GM18519 (cell line): Measurements from ENCODE around the gene VMP1.
"Not testable (repeated sequence)": the region's sequence is repeated elsewhere in the genome, so short reads cannot be mapped to it uniquely, and the experiment has no call there.

ENCODE experiments used
- ATAC-seq: cut with Tn5 transposase; IDR thresholded peaks from one replicate; pipeline ENCODE4 v1.9.1; 2021; ENCODE audit warnings: mild to moderate bottlenecking, moderate library complexity; ENCODE audit not compliant: unreplicated experiment, low FRiP score

VMP1 gene

DNA sequence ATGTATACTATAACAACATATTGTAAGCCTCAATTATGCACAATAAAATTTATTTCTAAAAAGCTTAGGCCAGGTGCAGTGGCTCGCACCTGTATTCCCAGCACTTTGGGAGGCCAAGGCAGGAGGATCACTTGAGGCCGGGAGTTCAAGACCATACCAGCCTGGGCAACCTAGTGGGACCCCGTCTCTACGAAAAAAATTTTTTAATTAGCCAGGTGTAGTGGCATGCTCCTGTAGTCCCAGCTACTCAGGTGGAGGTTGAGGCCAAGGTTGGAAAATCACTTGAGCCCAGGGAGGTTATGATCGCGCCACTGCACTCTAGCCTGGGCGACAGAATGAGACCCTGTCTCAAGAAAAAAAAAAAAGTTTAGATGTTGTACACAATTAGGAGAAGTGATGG, 45.5 kb downstream of the VMP1 start:
- no peak for ATAC-seq

DNA sequence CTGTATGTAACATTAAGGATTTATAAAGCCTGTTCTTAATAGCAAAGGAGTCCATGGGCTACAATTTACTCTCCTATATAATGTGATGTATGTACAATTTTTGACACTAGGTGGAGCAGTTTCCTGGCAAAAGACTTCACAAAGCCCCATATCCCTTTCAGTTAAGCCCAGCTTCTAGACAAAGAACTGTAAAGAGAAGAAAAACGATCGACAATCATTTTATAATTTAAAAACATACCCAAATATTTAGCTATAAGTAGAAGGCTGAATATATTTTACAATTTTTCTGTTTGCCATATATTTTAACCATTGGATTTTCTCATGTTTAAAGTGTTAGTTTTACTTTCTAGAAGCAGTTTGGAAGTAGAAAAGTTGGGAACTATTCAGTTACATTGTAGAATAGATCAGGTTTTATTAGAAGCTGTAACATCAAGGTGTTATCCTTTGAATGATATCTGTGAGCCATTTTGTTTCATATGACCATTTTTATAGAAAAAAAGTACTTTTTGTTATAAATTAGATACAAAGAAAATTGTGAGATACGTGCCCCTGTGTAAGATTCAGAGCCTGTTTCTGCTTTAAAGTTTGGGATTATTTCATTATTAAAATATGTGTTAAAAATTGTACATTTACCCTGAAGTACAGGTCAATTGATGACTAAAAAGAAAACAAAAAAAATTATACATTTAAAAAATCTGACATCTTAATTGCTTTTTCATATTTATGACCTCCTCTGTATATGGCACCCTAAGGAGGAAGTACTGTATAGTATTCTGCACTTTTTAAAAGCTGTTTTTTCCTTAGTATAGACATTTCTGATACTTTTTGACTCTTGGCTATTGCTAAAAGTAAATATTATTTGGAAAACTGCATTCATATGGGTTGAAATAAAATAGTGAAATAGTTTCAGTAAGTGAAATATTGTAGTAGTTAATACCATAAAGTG, 46.3 kb downstream of the VMP1 start:
- ATAC-seq, result no peak

DNA sequence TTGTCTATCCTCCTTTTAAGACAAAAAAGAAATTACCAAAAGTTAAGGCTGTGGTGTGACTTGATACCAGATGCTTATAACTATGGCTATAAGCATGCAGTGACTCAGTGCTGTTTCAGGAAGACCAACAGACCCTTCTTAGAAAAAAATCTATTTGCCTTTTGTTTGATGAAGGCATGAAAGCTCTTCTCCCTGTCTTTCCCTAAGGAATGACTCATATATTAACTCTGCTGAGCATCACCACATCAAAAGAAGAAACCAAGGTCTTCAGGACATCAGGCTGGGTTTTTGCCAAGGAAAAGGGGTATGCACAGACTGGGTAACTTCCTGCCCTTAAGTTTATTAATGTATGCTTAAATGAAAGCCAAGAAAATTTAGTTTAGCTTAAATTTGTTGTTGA, 47.1 kb downstream of the VMP1 start:
- ATAC-seq, result no peak

DNA sequence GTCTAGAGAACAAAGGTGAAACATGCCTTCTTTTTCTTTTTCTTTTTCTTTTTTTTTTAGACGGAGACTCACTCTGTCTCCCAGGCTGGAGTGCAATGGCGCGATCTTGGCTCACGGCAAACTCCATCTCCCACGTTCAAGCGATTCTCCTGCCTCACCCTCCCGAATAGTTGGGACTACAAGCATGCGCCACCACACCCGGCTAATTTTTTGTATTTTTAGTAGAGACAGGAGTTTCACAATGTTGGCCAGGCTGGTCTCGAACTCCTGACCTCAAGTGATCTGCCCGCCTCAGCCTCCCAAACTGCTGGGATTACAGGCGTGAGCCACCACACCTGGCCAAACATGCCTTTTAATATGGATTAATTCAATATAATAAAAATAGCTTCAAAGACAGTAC, 47.6 kb downstream of the VMP1 start:
- not testable (repeated sequence) for ATAC-seq

DNA sequence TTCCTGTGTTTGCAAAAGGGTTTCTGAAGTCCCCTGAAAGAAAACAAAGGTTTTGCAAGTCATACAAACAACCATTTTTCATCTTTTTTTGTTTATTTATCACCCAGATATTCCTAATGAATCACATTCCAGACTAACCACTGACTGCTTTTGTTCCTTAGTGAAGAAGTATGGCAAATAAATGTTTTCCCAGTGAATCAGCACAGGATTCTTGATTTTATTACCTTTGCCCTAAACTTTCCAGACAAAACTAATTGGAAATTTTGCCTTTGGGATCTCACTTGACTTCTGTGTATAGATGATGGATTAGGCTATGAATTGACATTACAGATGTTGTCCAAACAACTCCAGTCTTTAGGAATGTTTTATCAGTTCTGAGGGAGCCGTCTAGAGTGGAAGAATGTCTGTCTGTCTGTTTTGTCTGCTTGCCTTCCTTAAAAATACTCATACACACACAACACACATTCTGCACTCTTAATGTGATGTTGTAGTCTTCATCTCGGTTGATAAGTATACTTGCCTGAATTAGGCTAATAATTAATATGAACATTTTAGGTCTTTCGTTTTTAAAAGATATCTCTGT, 48.9 kb downstream of the VMP1 start:
- ATAC-seq, result no peak

DNA sequence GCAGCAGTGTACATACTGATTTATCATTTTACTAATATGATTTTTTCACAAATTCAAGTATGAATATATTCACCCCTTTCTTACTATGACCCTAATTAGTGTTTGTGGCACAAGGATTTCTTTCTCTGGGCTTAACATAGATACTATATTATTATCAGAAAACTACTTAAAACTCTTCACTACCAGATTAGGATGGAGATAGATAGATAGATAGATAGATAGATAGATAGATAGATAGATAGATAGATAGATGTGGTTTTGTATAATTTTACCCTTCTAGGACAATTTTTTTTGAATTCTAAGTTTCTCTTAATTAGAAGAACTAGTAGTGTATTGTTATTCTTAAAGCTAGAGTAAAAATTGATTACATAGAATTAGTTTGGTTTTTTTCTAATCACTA, 49.6 kb downstream of the VMP1 start:
- ATAC-seq, result no peak

DNA sequence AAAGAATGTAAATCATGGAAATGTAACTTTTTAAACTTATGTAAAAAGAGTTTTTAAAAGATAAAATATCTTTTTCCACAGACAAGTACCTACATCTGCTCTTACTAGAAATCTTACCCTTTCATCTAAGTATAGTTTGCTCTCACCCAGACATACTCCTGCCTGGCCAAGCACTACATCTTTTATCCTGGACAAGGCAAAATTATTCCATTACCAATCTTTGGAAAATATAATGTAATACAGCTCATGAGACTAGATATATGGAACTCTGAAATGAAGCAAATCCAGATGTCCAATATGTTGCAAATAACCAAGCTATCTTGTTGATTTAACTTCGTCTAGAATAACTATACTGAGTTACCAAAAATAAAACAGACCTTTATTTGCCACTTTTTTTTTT, 50.0 kb downstream of the VMP1 start:
- no peak for ATAC-seq

DNA sequence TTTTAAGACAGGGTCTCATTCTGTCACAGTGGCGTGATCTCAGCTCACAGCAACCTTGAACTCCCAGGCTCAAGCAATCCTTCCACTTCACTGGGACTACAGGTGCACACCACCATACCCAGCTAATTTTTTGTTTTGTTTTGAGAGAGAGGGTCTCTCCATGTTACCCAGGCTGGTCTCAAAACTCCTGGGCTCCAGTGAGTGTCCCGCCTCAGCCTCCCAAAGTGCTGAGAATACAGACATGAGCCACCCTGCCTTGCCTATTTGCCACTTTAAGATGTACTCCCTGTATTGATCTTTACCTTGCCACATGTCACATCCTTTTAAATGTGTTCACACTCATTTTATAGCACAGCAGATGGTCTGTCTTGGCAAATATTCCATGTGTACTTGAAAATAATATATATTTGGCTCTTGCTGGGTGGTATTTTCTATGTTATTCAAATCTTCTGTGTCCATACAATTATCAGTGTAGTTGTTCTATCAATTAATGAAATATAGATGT, 50.5 kb downstream of the VMP1 start:
- ATAC-seq, result no peak

DNA sequence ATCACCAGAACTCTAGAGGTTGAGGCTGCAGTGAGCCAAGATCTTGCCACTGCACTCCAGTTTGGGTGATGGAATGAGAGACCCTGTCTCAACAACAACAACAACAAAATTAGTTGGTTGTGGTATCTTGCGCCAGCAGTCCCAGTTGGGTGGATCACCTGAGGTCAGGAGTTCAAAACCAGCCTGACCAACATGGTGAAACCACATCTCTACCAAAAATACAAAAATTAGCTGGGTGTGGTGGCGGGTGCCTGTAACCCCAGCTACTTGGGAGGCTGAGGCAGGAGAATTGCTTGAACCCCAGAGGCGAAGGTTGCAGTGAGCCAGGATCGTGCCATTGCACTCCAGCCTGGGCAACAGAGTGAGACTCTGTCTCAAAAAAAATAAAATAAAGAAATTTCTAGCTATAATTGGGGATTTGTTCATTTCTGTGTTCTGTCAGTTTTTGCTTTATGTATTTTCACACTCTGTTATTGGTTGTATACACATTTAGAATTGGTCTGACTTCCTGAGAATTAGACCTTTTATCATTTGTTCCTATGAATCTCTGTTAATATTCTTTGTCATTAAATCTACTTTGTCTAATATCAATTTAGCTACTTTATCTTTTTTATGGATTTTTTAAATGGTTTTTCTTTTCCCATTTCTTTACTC, 51.7 kb downstream of the VMP1 start:
- ATAC-seq, result not testable (repeated sequence)

DNA sequence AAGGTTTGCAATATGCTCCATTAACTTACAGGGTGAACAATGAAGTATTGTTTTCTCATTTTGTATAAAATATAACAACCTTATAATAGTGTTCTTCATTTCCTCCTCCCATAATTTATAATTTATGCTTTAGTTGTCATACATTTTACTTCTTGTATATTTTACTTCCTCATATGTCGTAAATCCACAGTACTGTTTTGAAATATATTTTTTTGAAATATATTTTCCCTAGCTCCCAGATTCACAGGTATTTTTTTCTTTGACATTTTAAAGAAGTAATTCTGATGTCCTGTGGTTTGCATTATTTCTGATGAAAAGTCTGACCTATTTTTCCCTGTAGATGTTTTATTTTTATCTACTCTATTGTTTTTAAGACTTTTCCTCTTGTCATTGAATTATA, 52.7 kb downstream of the VMP1 start:
- no peak for ATAC-seq

DNA sequence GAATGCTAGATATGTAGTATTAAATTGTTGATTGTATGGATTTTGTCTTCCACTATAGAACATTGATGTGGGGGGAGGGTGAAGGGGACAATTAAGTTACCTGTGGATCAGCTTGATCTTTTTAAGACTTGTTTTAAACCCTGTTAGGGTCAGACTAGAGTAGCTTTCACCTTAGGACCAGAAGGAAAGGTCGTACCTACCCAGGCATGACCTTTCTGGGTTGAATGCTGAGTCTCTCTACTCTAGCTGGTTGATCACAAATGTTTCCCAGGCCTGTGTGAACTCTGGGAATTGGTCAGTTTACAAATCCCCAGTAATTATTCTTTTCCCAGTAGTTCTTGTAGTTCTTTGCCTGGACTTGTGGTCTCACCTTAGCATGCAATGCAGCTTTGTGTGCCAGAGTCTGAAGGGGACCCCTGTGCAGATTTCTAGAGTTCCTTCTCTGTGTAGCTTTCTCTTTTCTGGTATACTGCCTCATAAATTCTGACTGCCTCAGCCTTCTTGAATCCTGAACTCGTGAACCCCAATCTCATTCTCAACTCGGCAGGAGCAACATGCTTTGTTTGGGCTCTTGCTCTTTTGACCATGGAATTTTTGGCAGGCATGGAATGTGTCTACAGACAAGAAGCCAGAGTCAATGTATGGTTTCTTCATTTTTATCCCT, 54.1 kb downstream of the VMP1 start:
- ATAC-seq, result no peak

DNA sequence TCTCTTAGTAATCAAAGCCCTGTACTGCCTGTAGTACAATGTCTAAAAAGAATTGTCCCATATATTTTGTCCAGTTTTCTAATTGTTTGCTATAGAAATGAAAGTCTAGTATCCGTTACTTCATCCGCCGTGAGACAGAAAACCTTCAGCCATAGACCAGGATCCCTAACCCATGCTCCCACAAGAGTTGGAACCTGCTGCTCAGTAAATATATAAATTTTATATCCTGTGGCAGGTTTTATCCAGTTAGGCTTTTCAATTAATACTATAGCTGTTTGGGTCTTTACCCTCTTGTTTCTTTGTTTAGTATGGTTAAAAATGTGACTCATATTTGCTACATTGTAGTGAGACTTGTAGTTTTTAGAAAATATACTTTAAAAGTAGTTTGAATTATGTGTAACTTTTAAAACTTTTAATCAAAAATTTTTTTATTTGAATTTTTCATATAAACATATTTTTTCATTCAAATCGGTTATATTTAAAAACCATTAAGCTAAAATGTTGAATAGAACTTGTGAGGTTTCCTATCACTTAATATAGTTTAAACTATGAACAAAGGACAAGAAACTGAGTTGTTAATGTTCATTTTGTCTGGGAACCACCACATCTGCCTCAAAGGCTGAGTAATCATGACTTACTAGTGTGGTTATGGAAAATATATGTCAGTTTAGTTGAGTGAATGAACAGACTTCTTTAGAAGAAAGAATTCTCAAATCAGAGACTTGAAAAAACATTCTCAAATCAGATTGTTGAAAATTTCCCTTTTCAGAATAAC, 54.8 kb downstream of the VMP1 start:
- ATAC-seq, result no peak

DNA sequence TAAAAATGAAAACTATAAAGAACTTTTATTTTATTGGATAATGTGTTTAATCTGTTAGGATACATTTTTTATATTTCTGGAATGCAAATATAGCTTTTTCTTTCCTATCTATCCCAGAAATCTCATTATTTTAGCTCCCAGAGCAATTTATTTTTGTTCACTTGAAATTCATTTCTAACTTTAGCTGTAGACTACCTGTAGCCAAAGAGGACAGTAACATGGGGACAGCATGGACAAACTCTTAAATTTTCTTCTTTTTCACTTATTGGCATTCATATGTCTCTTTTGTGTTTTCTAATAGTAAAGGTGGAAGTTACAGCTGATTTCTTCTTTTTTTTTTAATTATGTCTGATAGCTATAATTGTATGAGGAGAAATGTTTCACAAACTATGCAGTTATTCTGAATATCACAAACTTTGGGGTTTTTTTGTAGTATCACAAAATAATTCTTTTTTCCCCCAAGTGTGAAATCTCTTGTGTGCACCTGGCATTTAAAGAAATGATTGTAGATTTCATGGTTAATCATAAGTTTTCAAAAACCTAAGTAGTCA, 55.4 kb downstream of the VMP1 start:
- ATAC-seq, result no peak

DNA sequence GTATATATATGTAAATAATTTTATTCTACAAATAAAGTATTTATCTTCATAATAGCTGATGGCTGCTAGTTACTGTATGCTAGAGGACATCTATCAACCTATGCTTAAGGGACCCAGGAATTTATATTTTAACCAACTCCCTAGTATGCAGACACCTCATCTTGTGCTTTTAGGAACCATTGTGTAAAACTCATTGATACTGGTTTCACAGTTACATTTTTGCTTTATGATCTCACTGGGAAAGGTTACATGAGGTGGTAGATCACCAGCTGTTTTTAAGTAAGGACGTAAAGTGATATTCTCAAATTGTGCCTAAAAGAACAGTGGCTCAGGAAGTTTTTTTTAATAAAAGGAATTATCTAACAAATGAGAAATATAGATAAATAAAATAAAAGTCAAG, 56.4 kb downstream of the VMP1 start:
- no peak for ATAC-seq

DNA sequence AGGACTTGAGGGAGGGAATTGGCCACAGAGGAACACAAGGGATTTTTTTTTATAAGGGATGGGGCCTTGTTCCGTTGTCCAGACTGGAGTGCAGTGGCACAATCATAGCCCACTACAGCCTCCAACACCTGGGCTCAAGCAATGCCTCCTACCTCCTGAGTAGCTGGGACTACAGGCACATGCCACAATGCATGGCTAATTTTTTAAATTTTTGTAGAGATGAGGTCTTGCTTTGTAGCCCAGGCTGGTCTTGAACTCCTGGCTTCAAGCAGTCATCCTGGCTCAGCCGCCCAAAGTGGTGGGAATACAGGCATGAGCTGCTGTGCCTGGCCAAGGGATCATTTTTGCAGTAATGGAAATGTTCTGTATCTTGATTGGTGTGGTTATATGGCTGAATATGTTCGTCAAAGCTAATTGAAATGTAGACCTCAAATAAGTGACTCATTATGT, 56.9 kb downstream of the VMP1 start:
- no peak for ATAC-seq

DNA sequence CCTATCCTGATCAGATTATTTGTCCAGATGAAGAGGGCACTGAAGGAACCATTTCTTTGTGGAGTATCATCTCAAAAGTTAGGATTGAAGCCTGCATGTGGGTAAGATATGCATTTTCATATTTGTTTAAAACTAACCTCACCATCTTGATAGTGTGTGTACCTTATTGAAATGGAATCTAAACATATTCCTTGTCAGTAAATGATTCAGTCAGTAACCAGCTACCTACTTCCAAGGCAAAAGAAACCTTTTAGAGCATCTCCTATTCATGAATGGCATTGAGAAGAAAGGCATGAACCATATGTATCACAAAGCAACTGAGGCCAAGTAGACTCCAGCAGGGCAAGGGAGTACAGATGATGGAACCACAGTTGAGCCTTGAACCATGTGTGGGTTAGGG, 57.6 kb downstream of the VMP1 start:
- ATAC-seq, result no peak

DNA sequence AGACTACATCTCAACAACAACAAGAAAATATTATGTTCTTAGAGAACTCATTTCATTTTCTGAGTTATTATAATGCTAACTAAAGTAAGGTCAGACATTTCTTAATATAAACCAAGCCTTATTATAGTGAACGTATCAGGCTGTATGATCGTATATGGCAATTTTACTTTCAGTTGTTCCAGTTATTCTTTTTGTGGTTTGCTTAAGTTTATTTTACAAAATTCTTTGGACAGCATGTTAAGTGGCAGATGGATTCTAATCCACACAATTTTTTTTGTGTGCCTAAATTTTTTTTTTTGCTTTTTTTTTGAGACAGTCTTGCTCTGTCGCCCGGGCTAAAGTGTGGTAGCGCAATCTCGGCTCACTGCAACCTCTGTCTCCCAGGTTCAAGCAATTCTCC, 59.0 kb downstream of the VMP1 start:
- ATAC-seq, result no peak

DNA sequence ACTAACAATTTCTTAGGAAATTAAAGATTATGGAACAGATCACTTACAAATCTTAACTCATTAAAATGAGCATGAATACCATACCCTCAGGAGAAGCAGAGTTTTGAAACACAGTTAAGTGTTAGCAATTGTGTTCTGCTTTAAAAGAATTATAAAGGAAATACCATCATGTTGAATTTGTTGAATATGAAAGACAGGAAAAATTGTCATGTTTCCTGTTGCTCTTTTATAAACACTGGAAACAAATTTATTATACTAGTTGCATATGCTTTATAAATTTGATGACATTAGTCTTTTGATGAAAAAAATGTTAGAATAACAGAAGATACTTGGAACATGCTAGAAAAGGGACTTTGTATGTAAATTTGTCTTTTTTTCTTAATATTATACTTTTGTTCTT, 59.7 kb downstream of the VMP1 start:
- no peak for ATAC-seq

DNA sequence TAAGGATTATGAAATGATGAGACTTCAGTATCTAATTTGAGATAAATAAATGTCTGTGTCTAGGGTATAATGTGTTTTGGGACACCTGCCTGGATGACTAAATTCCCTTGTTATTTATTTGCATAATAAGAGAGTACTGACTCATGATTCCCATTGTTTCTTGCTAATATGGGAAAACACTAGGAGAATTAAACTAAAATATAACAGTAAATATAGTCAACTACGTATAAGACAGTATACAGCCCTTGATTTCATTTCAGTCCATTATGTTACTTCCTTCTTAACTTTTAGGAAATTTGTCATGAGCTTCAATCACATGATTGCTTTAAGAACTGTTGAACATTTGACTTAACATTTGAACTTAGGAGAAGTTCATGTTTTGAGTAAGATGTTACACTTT, 62.4 kb downstream of the VMP1 start:
- ATAC-seq, result no peak

DNA sequence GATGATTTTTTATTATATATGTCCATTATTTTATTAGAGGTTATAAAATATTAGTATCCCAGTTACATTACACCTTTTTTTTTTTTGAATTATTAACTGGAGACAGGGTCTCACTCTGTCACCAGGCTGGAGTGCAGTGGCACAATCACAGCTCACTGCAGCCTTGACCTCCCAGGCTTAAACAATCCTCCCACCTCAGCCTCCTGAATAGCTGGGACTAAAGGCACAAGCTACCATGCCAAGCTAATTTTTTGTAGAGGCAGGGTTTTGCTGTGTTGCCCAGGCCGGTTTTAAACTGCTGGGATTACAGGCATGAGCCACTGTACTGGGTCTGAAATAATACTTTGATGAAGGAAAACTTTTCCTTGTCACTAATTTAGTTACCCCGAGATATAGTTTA, 63.6 kb downstream of the VMP1 start:
- no peak for ATAC-seq
